ENCODE results near the gene NRSN2. TPM values are rescaled to one million over a fixed set of nuclear protein-coding genes. Genes with fewer than 3 reads are reported as not detected.
"Not testable (repeated sequence)": the region's sequence is repeated elsewhere in the genome, so short reads cannot be mapped to it uniquely, and the experiment has no call there.

NRSN2 gene
- total RNA-seq, 2 donors from 2014 or later = 25.1 to 56.9 TPM

DNA sequence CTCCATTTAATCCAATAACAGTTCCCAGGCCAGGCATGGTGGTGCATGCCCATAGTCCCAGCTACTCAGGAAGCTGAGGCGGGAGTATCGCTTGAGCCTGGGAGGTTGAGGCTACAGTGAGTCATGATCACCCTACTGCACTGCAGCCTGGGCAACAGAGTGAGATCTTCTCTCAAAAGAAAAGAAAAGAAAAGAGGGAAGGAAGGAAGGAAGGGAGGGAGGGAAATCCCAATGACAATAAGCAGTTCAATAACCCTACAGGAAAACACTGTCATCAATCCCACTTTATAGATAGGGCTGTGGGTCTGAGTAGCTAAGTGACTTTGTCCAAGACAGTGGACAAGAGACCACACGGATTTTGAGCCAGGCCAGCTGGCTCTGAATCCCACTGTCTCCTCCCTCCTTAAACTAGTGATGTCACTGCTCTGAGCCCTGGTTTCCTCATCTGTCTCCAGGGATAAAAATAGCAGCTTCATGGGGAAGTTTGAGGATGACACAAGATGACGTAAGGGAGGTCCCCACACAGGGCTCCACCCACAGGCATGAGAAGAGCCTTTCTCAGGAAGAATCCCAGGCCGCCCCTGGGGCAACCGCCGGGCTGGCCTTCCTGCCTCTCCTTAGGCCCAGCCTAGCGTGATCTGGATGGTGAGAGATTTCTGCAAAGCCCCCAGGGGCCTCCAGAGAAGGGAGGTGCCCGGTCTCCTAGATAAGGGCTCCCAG lies 26.4 kb downstream of the NRSN2 start:
- DNase-seq (ENCODE audit: low spot score) (no peak), ATAC-seq (ENCODE audit: insufficient number of reproducible peaks, low FRiP score, low read depth) (no peak)
- no peaks in the 10 kb centered on the region for H3K36me3 ChIP-seq
- TF ChIP-seq, protein P1, sequence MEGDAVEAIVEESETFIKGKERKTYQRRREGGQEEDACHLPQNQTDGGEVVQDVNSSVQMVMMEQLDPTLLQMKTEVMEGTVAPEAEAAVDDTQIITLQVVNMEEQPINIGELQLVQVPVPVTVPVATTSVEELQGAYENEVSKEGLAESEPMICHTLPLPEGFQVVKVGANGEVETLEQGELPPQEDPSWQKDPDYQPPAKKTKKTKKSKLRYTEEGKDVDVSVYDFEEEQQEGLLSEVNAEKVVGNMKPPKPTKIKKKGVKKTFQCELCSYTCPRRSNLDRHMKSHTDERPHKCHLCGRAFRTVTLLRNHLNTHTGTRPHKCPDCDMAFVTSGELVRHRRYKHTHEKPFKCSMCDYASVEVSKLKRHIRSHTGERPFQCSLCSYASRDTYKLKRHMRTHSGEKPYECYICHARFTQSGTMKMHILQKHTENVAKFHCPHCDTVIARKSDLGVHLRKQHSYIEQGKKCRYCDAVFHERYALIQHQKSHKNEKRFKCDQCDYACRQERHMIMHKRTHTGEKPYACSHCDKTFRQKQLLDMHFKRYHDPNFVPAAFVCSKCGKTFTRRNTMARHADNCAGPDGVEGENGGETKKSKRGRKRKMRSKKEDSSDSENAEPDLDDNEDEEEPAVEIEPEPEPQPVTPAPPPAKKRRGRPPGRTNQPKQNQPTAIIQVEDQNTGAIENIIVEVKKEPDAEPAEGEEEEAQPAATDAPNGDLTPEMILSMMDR (IDR thresholded peaks at IDR 0.05) = no peak
- H3K9me3 ChIP-seq = no peaks in the 10 kb centered on the region
- H3K4me1 ChIP-seq (ENCODE audit: control insufficient read depth in 1 of 2, low read depth in 2 of 2) = no peaks in the 10 kb centered on the region
- no peak overlapping the region for H3K4me3 ChIP-seq
- H3K27ac ChIP-seq = no peak overlapping the region
- H3K27me3 ChIP-seq (replicated peaks; ENCODE audit: insufficient read depth) = no peaks in the 10 kb centered on the region

DNA sequence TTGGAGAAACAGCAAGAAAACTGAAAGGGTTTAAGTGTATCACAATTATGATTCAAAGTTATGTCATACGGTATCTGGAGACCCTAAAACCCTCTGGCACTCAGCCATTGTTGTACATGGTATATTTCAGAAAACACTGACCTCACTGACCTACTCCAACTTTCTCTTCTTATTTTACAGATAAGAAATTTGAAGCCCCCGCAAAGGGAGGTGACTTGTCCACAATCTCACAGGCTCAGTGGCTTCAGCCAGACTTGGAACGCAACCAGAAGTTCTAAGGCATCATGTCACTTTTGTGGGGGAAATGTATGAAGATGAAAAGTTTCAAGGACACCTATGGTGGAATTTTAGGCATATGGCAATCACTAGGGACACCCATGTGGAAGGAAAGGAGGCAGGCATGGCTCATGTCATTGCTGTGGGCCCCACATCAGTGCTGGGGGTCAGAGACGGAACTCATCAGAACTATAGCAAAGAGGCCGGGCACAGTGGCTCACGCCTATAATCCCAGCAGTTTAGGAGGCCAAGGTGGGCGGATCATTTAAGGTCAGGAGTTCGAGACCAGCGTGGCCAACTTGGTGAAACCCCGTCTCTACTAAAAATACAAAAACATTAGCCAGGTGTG lies 28.5 kb downstream of the NRSN2 start:
- Histone ChIP-seq H3K27ac (no peak overlapping the region), H3K9me3 (no peaks in the 10 kb centered on the region), H3K4me1 (ENCODE audit: control insufficient read depth in 1 of 2, low read depth in 2 of 2) (no peaks in the 10 kb centered on the region), H3K27me3 (replicated peaks; ENCODE audit: insufficient read depth) (no peaks in the 10 kb centered on the region), H3K4me3 (no peak overlapping the region), H3K36me3 (no peaks in the 10 kb centered on the region)
- DNase-seq (ENCODE audit: low spot score) (no peak), ATAC-seq (ENCODE audit: insufficient number of reproducible peaks, low FRiP score, low read depth) (no peak)
- TF ChIP-seq, protein P1 (IDR thresholded peaks at IDR 0.05) = no peak

DNA sequence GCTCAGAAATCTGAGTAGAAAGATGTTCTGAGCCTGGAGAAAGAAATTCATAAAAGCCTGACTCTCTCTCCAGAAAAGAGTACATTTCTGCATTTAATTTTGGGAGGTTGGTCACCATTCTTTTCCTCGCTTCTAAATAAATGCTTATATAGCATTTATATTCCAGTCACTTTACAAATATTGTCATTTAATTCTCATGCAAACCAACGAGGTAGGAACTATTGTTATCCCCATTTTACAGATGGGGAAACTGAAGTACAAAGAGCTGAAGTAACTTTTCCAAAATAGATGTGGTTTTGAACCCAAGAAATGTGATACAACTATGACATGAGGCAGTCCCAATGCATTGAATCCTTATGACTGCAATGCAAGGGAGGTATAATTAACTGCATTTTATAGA lies 29.2 kb downstream of the NRSN2 start:
- Histone ChIP-seq H3K27ac (no peak overlapping the region), H3K36me3 (no peaks in the 10 kb centered on the region), H3K9me3 (no peaks in the 10 kb centered on the region)

DNA sequence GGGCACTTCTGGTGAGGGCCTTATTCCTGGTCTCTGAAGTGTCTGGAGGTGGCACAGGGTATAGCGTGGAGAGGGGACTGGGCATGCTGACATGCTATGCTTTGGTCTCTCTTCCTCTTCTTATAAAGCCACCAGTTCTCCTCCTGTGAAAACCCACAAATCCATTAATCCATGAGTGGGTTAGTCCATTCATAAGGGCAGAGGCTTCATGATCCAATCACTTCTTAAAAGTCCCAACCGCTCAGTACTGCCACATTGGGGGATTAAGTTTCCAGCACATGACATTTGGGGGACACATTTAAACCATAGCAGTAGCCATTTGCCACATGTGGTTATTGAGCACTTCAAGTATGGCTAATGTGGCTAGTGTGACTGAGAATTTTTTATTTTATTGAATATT lies 29.8 kb downstream of the NRSN2 start:
- H3K4me3 ChIP-seq = no peak overlapping the region
- ATAC-seq (ENCODE audit: insufficient number of reproducible peaks, low FRiP score, low read depth) (no peak), DNase-seq (ENCODE audit: low spot score) (no peak)
- peaks cover 0 to 5% of the 10 kb centered on the region in 2 donors for H3K4me1 ChIP-seq (ENCODE audit: control insufficient read depth in 1 of 2, low read depth in 2 of 2)
- no peaks in the 10 kb centered on the region for H3K27me3 ChIP-seq (replicated peaks; ENCODE audit: insufficient read depth)
- TF ChIP-seq, protein P1 (IDR thresholded peaks at IDR 0.05) = no peak
- H3K9me3 ChIP-seq = no peaks in the 10 kb centered on the region
- no peak overlapping the region for H3K27ac ChIP-seq
- no peaks in the 10 kb centered on the region for H3K36me3 ChIP-seq

More for the DNA sequence above, 29.2 kb downstream of the NRSN2 start:
- no peak overlapping the region for H3K4me3 ChIP-seq
- DNase-seq (ENCODE audit: low spot score) = no peak
- TF ChIP-seq, protein P1 (IDR thresholded peaks at IDR 0.05) = no peak
- H3K4me1 ChIP-seq (ENCODE audit: control insufficient read depth in 1 of 2, low read depth in 2 of 2) = no peaks in the 10 kb centered on the region
- no peak for ATAC-seq (ENCODE audit: insufficient number of reproducible peaks, low FRiP score, low read depth)
- H3K27me3 ChIP-seq (replicated peaks; ENCODE audit: insufficient read depth) = no peaks in the 10 kb centered on the region

DNA sequence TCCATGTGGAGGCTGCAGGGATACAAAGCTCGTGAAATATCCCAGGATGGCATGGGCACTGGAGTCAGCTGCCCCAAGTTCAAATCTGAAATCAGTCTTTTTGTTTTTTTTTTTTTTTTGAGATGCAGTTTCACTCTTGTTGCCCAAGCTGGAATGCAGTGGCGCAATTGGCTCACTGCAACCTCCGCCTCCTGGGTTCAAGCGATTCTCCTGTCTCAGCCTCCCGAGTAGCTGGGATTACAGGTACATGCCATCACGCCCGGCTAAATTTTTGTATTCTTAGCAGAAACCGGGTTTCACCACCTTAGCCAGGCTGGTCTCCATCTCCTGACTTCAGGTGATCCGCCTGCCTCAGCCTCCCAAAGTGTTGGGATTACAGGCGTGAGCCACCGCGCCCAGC lies 30.7 kb downstream of the NRSN2 start:
- H3K4me3 ChIP-seq; DNase-seq (ENCODE audit: low spot score); H3K4me1 ChIP-seq (ENCODE audit: control insufficient read depth in 1 of 2, low read depth in 2 of 2); H3K27me3 ChIP-seq (replicated peaks; ENCODE audit: insufficient read depth); H3K36me3 ChIP-seq; H3K27ac ChIP-seq; H3K9me3 ChIP-seq; ATAC-seq (ENCODE audit: insufficient number of reproducible peaks, low FRiP score, low read depth): not testable (repeated sequence)
